Activated gamma-delta T cell treated with anti-CD3 and anti-CD28 coated beads, Interleukin-2, amount 50 U/mL, for 16 hours (primary cell): ENCODE measurements around the gene ANTXR1.
"Not testable (repeated sequence)": the region's sequence is repeated elsewhere in the genome, so short reads cannot be mapped to it uniquely, and the experiment has no call there.

ENCODE experiments used
- DNase-seq: peaks from one replicate; pipeline ENCODE4 v3.0.0-alpha.2; 2020; ENCODE audit warnings: low read depth

ANTXR1 gene

GRCh38 chr2:69241093-69241492, 228.1 kb downstream of the ANTXR1 start:
- no peak for DNase-seq

GRCh38 chr2:69241664-69242514, 228.9 kb downstream of the ANTXR1 start:
- no peak for DNase-seq

- no peak for DNase-seq
Observed at GRCh38 chr2:69242651-69243051, 229.7 kb downstream of the ANTXR1 start.

- no peak for DNase-seq
Observed at GRCh38 chr2:69243652-69244051, 230.7 kb downstream of the ANTXR1 start.

GRCh38 chr2:69244882-69245281, 231.9 kb downstream of the ANTXR1 start:
- DNase-seq: no peak

GRCh38 chr2:69247583-69247982, 234.6 kb downstream of the ANTXR1 start:
- no peak for DNase-seq

GRCh38 chr2:69248232-69248631, 235.3 kb downstream of the ANTXR1 start:
- DNase-seq: no peak

GRCh38 chr2:69250981-69251380, 238.0 kb downstream of the ANTXR1 start:
- DNase-seq: no peak

GRCh38 chr2:69251943-69252342, 239.0 kb downstream of the ANTXR1 start:
- DNase-seq: no peak

GRCh38 chr2:69253112-69253511, 240.1 kb downstream of the ANTXR1 start:
- DNase-seq: no peak

GRCh38 chr2:69253611-69254301, 240.8 kb downstream of the ANTXR1 start:
- no peak for DNase-seq

- no peak for DNase-seq
Observed at GRCh38 chr2:69255760-69256159, 242.8 kb downstream of the ANTXR1 start.

- DNase-seq: not testable (repeated sequence)
Observed at GRCh38 chr2:69259994-69260591, 247.1 kb downstream of the ANTXR1 start.

- DNase-seq: no peak
Observed at GRCh38 chr2:69260666-69261065, 247.7 kb downstream of the ANTXR1 start.

- DNase-seq: no peak
Observed at GRCh38 chr2:69269330-69269729, 256.4 kb downstream of the ANTXR1 start.

GRCh38 chr2:69271831-69272257, 258.9 kb downstream of the ANTXR1 start:
- no peak for DNase-seq

- no peak for DNase-seq
Observed at GRCh38 chr2:69272803-69273471, 260.0 kb downstream of the ANTXR1 start.

GRCh38 chr2:69275490-69275889, 262.5 kb downstream of the ANTXR1 start:
- DNase-seq: no peak

GRCh38 chr2:69278366-69278765, 265.4 kb downstream of the ANTXR1 start:
- DNase-seq: no peak

- no peak for DNase-seq
Observed at GRCh38 chr2:69279211-69279610, 266.2 kb downstream of the ANTXR1 start.

- DNase-seq: no peak
Observed at GRCh38 chr2:69279931-69280681, 267.1 kb downstream of the ANTXR1 start.
